DOHH2 (cell line): ENCODE results near the gene GNRHR.

Source experiments
- H3F3A ChIP-seq: fragments of 200-600 bp; sonication (generic), shearing (Covaris generic); 2 replicates; pipeline ENCODE4 v1.6.0; 2016; ENCODE audit warnings: antibody characterized with exemption, mild to moderate bottlenecking; ENCODE audit not compliant: control insufficient read depth, insufficient read depth
- H3K27ac ChIP-seq: fragments of 200-600 bp; sonication (generic); 2 replicates; pipeline ENCODE4 v1.5.1; 2014; ENCODE audit warnings: low read depth, mild to moderate bottlenecking, low read length, moderate library complexity
- H3K27me3 ChIP-seq: fragments of 200-600 bp; sonication (generic); 2 replicates; pipeline ENCODE4 v1.6.1; 2014; ENCODE audit warnings: mild to moderate bottlenecking, low read length, mixed read lengths; ENCODE audit not compliant: control insufficient read depth
- H3K36me3 ChIP-seq: fragments of 200-600 bp; sonication (generic); 2 replicates; pipeline ENCODE4 v1.6.1; 2014; ENCODE audit warnings: mild to moderate bottlenecking, low read length, moderate library complexity, mixed read lengths; ENCODE audit not compliant: control insufficient read depth
- H3K4me1 ChIP-seq: fragments of 200-600 bp; sonication (generic); 2 replicates; pipeline ENCODE4 v1.6.1; 2014; ENCODE audit warnings: mild to moderate bottlenecking, low read length, mixed read lengths; ENCODE audit not compliant: control insufficient read depth
- H3K4me2 ChIP-seq: fragments of 200-600 bp; sonication (generic); 2 replicates; pipeline ENCODE4 v1.6.0; 2014; ENCODE audit warnings: mild to moderate bottlenecking, low read length, moderate library complexity
- H3K4me3 ChIP-seq: fragments of 200-600 bp; sonication (generic); 2 replicates; pipeline ENCODE4 v1.5.1; 2014; ENCODE audit warnings: mild to moderate bottlenecking, low read length, mixed read lengths
- H3K79me2 ChIP-seq: fragments of 200-600 bp; sonication (generic); 2 replicates; pipeline ENCODE4 v1.6.1; 2014; ENCODE audit warnings: mild to moderate bottlenecking, low read length, mixed read lengths; ENCODE audit not compliant: control insufficient read depth
- H3K9me2 ChIP-seq: fragments of 200-600 bp; sonication (generic); replicated peaks from 2 replicates; pipeline ENCODE4 v1.6.1; 2014; ENCODE audit warnings: mild to moderate bottlenecking, low read length, mixed read lengths; ENCODE audit not compliant: control insufficient read depth
- H3K9me3 ChIP-seq: fragments of 200-600 bp; sonication (generic); 2 replicates; pipeline ENCODE4 v1.6.1; 2014; ENCODE audit warnings: antibody characterized with exemption, low read length, mixed read lengths; ENCODE audit not compliant: control insufficient read depth, insufficient read depth
- H4K20me1 ChIP-seq: fragments of 200-600 bp; sonication (generic); 2 replicates; pipeline ENCODE4 v1.6.0; 2014; ENCODE audit warnings: low read depth, mild to moderate bottlenecking, antibody characterized with exemption, low read length, moderate library complexity; ENCODE audit not compliant: control insufficient read depth, insufficient read depth
- EZH2phosphoT487 ChIP-seq: fragments of 200-600 bp; sonication (generic); IDR thresholded peaks from 2 replicates; pipeline ENCODE4 v1.6.1; 2017; ENCODE audit warnings: borderline replicate concordance, mild to moderate bottlenecking, antibody characterized with exemption, low read length, moderate library complexity, mixed read lengths
- TF ChIP-seq, protein P1 (sequence below): fragments of 200-600 bp; sonication (generic); IDR thresholded peaks from one replicate; pipeline ENCODE4 v1.5.1; 2014; ENCODE audit warnings: antibody characterized with exemption, mild to moderate bottlenecking, low read depth, low read length; ENCODE audit not compliant: poor library complexity, severe bottlenecking

GNRHR gene

DNA sequence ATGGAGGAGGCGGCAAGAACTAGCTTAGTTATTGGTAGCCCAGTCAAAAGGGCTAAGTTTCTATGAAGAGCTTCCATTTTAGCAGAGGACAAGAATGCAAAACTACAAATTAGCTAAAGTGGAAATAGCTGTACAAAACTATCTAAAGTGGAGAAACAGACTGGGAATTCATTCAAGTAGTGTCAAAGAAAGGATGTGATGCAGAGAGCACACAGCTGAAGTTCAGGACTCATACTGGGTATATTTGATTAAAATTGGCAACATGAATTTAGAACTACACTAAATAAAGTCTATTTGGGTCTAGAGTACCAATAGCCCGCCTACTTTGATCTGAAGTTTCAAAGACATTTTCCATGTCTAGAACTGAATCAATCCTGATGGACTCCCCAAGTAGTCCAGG is 33.1 kb upstream of the GNRHR start:
- TF ChIP-seq EZH2phosphoT487, result no peak
- Histone ChIP-seq H3K4me3 (no peak overlapping the region), H3F3A (no peaks in the 10 kb centered on the region), H3K79me2 (no peaks in the 10 kb centered on the region), H3K9me2 (no peaks in the 10 kb centered on the region), H3K4me1 (no peaks in the 10 kb centered on the region), H3K36me3 (no peaks in the 10 kb centered on the region), H3K9me3 (no peaks in the 10 kb centered on the region), H3K27me3 (no peaks in the 10 kb centered on the region), H4K20me1 (no peaks in the 10 kb centered on the region), H3K27ac (no peak overlapping the region), H3K4me2 (no peak overlapping the region)

GRCh38 chr4:67785528-67785927 is 31.3 kb upstream of the GNRHR start:
- no peaks in the 10 kb centered on the region for H3K9me2 ChIP-seq
- H3K9me3 ChIP-seq, result no peaks in the 10 kb centered on the region

GRCh38 chr4:67779631-67780030 is 25.4 kb upstream of the GNRHR start:
- H3K27ac ChIP-seq, result no peak overlapping the region
- no peaks in the 10 kb centered on the region for H3K79me2 ChIP-seq

More at GRCh38 chr4:67785528-67785927, 31.3 kb upstream of the GNRHR start:
- Histone ChIP-seq H3K36me3 (no peaks in the 10 kb centered on the region), H3K27ac (no peak overlapping the region), H3K27me3 (no peaks in the 10 kb centered on the region), H3K4me1 (no peaks in the 10 kb centered on the region), H4K20me1 (no peaks in the 10 kb centered on the region), H3K4me2 (no peak overlapping the region), H3F3A (no peaks in the 10 kb centered on the region), H3K4me3 (no peak overlapping the region), H3K79me2 (no peaks in the 10 kb centered on the region)
- TF ChIP-seq, protein P1, sequence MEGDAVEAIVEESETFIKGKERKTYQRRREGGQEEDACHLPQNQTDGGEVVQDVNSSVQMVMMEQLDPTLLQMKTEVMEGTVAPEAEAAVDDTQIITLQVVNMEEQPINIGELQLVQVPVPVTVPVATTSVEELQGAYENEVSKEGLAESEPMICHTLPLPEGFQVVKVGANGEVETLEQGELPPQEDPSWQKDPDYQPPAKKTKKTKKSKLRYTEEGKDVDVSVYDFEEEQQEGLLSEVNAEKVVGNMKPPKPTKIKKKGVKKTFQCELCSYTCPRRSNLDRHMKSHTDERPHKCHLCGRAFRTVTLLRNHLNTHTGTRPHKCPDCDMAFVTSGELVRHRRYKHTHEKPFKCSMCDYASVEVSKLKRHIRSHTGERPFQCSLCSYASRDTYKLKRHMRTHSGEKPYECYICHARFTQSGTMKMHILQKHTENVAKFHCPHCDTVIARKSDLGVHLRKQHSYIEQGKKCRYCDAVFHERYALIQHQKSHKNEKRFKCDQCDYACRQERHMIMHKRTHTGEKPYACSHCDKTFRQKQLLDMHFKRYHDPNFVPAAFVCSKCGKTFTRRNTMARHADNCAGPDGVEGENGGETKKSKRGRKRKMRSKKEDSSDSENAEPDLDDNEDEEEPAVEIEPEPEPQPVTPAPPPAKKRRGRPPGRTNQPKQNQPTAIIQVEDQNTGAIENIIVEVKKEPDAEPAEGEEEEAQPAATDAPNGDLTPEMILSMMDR, result no peak
- TF ChIP-seq EZH2phosphoT487, result no peak

GRCh38 chr4:67776746-67777145 is 22.6 kb upstream of the GNRHR start:
- Histone ChIP-seq H3K27ac (no peak overlapping the region), H3K4me2 (no peak overlapping the region), H3K36me3 (no peaks in the 10 kb centered on the region), H3K79me2 (no peaks in the 10 kb centered on the region), H3K9me3 (no peaks in the 10 kb centered on the region), H4K20me1 (no peaks in the 10 kb centered on the region), H3K4me1 (no peaks in the 10 kb centered on the region), H3K9me2 (no peaks in the 10 kb centered on the region), H3K4me3 (no peak overlapping the region), H3K27me3 (no peaks in the 10 kb centered on the region), H3F3A (no peaks in the 10 kb centered on the region)
- no peak for TF ChIP-seq EZH2phosphoT487
- TF ChIP-seq, protein P1, result no peak

More at GRCh38 chr4:67779631-67780030, 25.4 kb upstream of the GNRHR start:
- H4K20me1 ChIP-seq, result no peaks in the 10 kb centered on the region
- no peaks in the 10 kb centered on the region for H3K9me2 ChIP-seq
- no peak overlapping the region for H3K4me2 ChIP-seq
- H3K36me3 ChIP-seq, result no peaks in the 10 kb centered on the region
- H3F3A ChIP-seq, result no peaks in the 10 kb centered on the region
- no peak overlapping the region for H3K4me3 ChIP-seq
- no peak for TF ChIP-seq EZH2phosphoT487
- TF ChIP-seq, protein P1, result no peak
- H3K4me1 ChIP-seq, result no peaks in the 10 kb centered on the region
- no peaks in the 10 kb centered on the region for H3K27me3 ChIP-seq
- H3K9me3 ChIP-seq, result no peaks in the 10 kb centered on the region
